HG03103 (cell line): Measurements from ENCODE around the gene NCKAP5.
"Not testable (repeated sequence)": the region's sequence is repeated elsewhere in the genome, so short reads cannot be mapped to it uniquely, and the experiment has no call there.

Experiments
- ATAC-seq: cut with Tn5 transposase; IDR thresholded peaks from one replicate; pipeline ENCODE4 v1.9.1; 2021; ENCODE audit warnings: low read depth; ENCODE audit not compliant: unreplicated experiment

NCKAP5 gene

DNA sequence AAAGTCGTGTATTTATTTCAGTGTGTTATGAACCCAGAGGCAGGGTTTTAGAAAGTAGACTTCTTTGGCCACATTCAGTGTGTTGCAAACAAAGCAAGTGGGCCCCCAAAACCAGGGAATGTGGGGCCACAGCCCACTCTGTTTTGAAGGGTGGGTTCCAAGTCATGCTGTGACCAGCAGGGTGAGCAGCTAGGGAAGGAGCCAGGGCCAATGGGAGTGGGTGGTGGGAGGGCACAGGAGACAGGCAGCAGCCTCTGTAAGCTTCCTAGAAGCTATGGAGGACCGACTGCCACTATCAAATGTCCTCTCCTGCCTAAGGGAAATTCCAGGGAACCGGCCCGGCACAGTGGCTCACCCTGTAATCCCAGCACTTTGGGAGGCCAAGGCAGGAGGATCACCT is 847.9 kb downstream of the NCKAP5 start:
- ATAC-seq, result no peak

- no peak for ATAC-seq
These were observed 848.8 kb downstream of the NCKAP5 start for GRCh38 chr2:132719480-132719879.

GRCh38 chr2:132716954-132717353 is 851.3 kb downstream of the NCKAP5 start:
- ATAC-seq, result no peak

- no peak for ATAC-seq
These were observed 852.6 kb downstream of the NCKAP5 start for GRCh38 chr2:132715386-132716351.

DNA sequence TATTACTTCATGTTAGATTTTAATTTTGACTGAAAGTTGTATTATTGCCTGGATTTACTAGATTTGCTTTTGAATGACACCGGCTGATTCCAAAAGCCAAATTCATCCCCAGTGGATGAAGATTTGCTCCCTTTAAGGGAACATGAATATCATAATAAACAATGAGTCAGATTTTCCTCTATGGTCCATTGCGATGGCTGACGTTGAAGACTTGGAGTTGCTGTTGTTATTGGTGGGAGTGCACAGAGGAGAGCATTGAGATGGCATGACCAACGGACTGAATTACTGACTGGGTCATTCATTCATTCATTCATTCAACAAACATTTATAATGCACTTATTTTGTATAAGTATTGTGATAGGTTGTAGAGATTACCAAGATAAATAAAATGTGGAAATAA is 864.9 kb downstream of the NCKAP5 start:
- no peak for ATAC-seq

GRCh38 chr2:132701810-132702209 is 866.5 kb downstream of the NCKAP5 start:
- no peak for ATAC-seq

DNA sequence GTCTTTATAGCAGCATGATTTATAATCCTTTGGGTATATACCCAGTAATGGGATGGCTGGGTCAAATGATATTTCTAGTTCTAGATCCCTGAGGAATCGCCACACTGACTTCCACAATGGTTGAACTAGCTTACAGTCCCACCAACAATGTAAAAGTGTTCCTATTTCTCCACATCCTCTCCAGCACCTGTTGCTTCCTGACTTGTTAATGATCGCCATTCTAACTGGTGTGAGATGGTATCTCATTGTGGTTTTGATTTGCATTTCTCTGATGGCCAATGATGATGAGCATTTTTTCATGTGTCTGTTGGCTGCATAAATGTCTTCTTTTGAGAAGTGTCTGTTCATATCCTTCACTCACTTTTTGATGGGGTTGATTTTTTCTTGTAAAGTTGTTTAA is 868.5 kb downstream of the NCKAP5 start:
- not testable (repeated sequence) for ATAC-seq

DNA sequence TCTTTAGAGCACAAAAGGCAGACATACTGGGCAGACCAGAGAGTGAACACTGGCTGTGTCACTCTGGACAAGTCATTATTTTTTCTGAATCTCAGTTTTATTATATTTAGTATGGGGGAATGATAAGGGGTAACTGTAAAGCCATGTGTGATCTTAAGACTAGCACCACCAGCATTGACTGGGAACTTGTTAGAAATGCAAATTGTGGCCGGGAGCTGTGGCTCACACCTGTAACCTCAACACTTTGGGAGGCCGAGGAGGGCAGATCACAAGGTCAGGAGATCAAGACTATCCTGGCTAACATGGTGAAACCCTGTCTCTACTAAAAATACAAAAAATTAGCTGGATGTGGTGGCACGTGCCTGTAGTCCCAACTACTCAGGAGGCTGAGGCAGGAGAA is 869.9 kb downstream of the NCKAP5 start:
- ATAC-seq, result not testable (repeated sequence)

DNA sequence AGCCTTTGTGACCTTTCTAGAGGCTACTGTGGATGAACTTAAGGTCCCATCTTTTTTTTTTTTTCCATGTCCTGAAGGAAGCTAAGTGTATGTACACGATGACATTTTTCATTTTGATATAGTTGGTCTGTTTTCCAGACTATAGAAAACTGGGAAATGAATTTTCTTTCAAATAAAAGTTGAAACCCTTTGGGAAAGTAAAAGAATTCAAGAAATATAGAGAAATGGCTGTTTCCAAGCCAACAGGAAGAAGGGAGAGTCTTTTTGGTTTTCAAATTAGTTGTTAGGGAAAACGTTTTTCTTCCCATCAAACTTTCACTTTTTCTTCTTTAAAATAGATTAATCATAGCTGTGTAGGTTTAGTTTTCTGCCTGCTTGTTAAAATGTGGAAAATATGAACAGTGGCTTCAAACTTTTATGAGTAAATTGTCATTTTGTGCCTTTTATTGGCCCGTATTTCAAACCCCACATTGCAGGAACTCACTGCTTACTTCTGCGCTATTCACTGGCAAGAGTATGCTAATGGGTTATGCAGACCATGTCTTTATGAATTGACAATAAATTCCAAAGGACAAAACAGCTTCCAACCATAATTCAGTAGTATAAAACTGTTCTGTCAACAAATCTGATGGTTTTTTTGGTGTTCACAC is 870.6 kb downstream of the NCKAP5 start:
- ATAC-seq, result no peak

DNA sequence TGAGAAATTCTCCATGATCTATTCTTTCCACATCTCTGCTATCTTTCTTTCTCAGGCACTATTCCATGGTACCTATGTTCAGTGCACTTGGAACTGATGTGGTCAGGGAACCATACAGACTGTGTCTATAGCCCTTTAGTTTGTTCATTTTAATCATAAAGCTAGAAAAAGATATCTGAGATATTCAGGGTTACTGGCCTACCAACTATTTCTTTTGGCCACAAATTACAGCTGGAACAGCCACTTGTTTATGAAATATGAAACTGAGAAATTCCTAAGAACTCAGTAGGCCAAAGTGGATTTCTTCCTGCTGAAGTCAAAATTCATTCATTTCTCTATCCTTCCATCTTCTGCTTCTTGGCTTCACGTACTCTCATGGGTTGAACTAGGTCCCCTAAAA is 875.4 kb downstream of the NCKAP5 start:
- no peak for ATAC-seq

DNA sequence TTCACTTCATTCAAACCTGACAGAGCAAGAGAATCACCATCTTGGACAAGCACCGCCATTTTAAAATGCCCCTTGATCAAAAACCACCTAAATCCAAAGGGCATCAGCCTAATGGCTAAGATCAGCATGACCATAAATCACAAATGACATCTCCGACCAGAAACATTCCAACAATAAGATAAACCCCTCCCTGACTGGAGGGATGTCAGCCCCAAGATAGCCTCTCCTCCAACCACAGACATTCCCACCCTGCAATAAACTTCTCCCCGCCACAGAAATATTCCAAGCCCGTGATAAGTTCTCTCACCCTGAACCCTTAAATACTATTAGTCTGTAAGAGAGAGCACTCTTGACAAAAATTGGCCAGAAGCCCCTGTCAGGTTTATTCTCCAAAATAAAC is 876.7 kb downstream of the NCKAP5 start:
- no peak for ATAC-seq

- ATAC-seq, result no peak
These were observed 877.5 kb downstream of the NCKAP5 start for GRCh38 chr2:132690664-132691303.

- ATAC-seq, result no peak
These were observed 886.5 kb downstream of the NCKAP5 start for GRCh38 chr2:132681766-132682165.

DNA sequence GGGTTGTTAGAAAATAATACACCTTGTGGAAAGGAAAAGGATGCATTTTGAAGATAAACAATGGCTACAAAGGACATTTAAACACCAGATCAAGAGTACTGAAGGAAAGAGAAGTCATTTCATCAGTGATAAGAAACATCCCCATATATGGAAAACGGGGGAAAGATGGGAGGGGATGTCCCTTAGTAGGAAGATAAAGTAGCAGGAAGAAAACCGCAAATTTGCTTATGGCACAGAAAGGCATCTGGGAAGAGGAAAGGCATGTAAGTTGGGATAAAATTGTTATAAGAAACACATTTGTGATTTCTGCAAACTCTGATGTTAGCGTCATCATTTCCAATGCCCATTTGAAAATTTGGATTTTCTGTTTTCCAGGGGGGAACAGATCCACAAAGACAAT is 887.7 kb downstream of the NCKAP5 start:
- ATAC-seq, result no peak

DNA sequence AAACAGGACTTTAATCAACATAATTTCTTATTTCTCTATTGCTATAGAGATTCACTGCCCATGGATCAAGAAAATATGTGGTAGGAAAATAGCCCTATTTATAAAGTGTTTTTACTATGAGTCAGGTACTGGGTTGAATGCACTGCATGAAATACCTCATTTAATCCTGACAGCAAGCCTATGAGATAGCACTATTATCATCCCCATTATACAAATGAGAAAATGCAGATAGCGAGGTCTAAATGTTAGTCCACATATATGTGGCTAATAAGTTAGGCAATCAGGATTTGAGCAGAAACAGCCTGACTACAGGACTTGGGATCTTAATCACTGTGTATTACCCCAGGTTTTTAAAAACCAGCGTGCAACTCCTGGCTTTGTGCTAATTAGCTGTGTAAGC is 889.8 kb downstream of the NCKAP5 start:
- no peak for ATAC-seq

- ATAC-seq, result no peak
These were observed 890.6 kb downstream of the NCKAP5 start for GRCh38 chr2:132677661-132678060.

GRCh38 chr2:132676999-132677398 is 891.3 kb downstream of the NCKAP5 start:
- no peak for ATAC-seq

- no peak for ATAC-seq
These were observed 897.0 kb downstream of the NCKAP5 start for GRCh38 chr2:132671151-132671835.

GRCh38 chr2:132670496-132671150 is 897.6 kb downstream of the NCKAP5 start:
- ATAC-seq, result no peak

GRCh38 chr2:132669908-132670495 is 898.3 kb downstream of the NCKAP5 start, which contains the start of gene LYPD1:
Gene LYPD1 (minus strand): TSS chr2:132670205. CDS start chr2:132669932, 273 bp downstream.
- no peak for ATAC-seq
